ENCODE results near the gene MAPK11.

The MAPK11 gene

GRCh38 chr22:50280022-50280707, 10.0 kb upstream of the MAPK11 start:
- no peak for ATAC-seq
- TF ChIP-seq BACH2 (CRISPR knock-in tag; IDR thresholded peaks at IDR 0.05; ENCODE audit: borderline replicate concordance) (no peak), SNAI2 (CRISPR knock-in tag; IDR thresholded peaks at IDR 0.05) (no peak), ZNF8 (CRISPR knock-in tag; IDR thresholded peaks at IDR 0.05) (no peak), ISL1 (CRISPR knock-in tag; IDR thresholded peaks at IDR 0.05) (no peak)

- ATAC-seq: no peak
- TF ChIP-seq POU6F1 (CRISPR knock-in tag; IDR thresholded peaks at IDR 0.05; ENCODE audit: borderline replicate concordance, low read depth): no peak
- no peak for TF ChIP-seq BACH2 (CRISPR knock-in tag; IDR thresholded peaks at IDR 0.05; ENCODE audit: borderline replicate concordance)
- TF ChIP-seq ZNF565 (CRISPR knock-in tag; conservative IDR thresholded peaks at IDR 0.05; ENCODE audit: low read depth): no peak
- TF ChIP-seq GLIS3 (CRISPR knock-in tag; IDR thresholded peaks at IDR 0.05): no peak
- TF ChIP-seq, protein P1, sequence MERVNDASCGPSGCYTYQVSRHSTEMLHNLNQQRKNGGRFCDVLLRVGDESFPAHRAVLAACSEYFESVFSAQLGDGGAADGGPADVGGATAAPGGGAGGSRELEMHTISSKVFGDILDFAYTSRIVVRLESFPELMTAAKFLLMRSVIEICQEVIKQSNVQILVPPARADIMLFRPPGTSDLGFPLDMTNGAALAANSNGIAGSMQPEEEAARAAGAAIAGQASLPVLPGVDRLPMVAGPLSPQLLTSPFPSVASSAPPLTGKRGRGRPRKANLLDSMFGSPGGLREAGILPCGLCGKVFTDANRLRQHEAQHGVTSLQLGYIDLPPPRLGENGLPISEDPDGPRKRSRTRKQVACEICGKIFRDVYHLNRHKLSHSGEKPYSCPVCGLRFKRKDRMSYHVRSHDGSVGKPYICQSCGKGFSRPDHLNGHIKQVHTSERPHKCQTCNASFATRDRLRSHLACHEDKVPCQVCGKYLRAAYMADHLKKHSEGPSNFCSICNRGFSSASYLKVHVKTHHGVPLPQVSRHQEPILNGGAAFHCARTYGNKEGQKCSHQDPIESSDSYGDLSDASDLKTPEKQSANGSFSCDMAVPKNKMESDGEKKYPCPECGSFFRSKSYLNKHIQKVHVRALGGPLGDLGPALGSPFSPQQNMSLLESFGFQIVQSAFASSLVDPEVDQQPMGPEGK (CRISPR knock-in tag; IDR thresholded peaks at IDR 0.05; ENCODE audit: borderline replicate concordance): no peak
- TF ChIP-seq PPARA (CRISPR knock-in tag; IDR thresholded peaks at IDR 0.05; ENCODE audit: borderline replicate concordance): no peak
- TF ChIP-seq ZFP30 (CRISPR knock-in tag; IDR thresholded peaks at IDR 0.05): no peak
- TF ChIP-seq TCF4 (CRISPR knock-in tag; IDR thresholded peaks at IDR 0.05; ENCODE audit: borderline replicate concordance): no peak
- TF ChIP-seq ESRRG (CRISPR knock-in tag; IDR thresholded peaks at IDR 0.05): no peak
- TF ChIP-seq ZFP3 (CRISPR knock-in tag; IDR thresholded peaks at IDR 0.05): no peak
- TF ChIP-seq CSRNP3 (CRISPR knock-in tag; IDR thresholded peaks at IDR 0.05): no peak
- TF ChIP-seq RARB (CRISPR knock-in tag; IDR thresholded peaks at IDR 0.05): no peak
- no peak for TF ChIP-seq SNAI2 (CRISPR knock-in tag; IDR thresholded peaks at IDR 0.05)
- TF ChIP-seq ZNF8 (CRISPR knock-in tag; IDR thresholded peaks at IDR 0.05): no peak
- no peak for TF ChIP-seq CSDC2 (CRISPR knock-in tag; IDR thresholded peaks at IDR 0.05)
- TF ChIP-seq, protein P2, sequence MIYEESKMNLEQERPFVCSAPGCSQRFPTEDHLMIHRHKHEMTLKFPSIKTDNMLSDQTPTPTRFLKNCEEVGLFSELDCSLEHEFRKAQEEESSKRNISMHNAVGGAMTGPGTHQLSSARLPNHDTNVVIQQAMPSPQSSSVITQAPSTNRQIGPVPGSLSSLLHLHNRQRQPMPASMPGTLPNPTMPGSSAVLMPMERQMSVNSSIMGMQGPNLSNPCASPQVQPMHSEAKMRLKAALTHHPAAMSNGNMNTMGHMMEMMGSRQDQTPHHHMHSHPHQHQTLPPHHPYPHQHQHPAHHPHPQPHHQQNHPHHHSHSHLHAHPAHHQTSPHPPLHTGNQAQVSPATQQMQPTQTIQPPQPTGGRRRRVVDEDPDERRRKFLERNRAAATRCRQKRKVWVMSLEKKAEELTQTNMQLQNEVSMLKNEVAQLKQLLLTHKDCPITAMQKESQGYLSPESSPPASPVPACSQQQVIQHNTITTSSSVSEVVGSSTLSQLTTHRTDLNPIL (CRISPR knock-in tag; IDR thresholded peaks at IDR 0.05; ENCODE audit: low read depth): no peak
- no peak for TF ChIP-seq ARNTL (CRISPR knock-in tag; IDR thresholded peaks at IDR 0.05; ENCODE audit: borderline replicate concordance, low read depth)
- TF ChIP-seq TOX (CRISPR knock-in tag; IDR thresholded peaks at IDR 0.05; ENCODE audit: borderline replicate concordance): no peak
- no peak for TF ChIP-seq ZNF70 (CRISPR knock-in tag; IDR thresholded peaks at IDR 0.05)
- no peak for TF ChIP-seq OSR1 (CRISPR knock-in tag; IDR thresholded peaks at IDR 0.05)
These were observed 8.9 kb upstream of the MAPK11 start for GRCh38 chr22:50278956-50279619.

- ATAC-seq: no peak
- TF ChIP-seq ZC3H10 (CRISPR knock-in tag; IDR thresholded peaks at IDR 0.05): no peak
- TF ChIP-seq SNAI2 (CRISPR knock-in tag; IDR thresholded peaks at IDR 0.05): no peak
- no peak for TF ChIP-seq PPARA (CRISPR knock-in tag; IDR thresholded peaks at IDR 0.05; ENCODE audit: borderline replicate concordance)
- TF ChIP-seq, protein P2 (CRISPR knock-in tag; IDR thresholded peaks at IDR 0.05; ENCODE audit: low read depth): no peak
- no peak for TF ChIP-seq TOX (CRISPR knock-in tag; IDR thresholded peaks at IDR 0.05; ENCODE audit: borderline replicate concordance)
- TF ChIP-seq CSRNP3 (CRISPR knock-in tag; IDR thresholded peaks at IDR 0.05): no peak
- TF ChIP-seq BACH2 (CRISPR knock-in tag; IDR thresholded peaks at IDR 0.05; ENCODE audit: borderline replicate concordance): no peak
- TF ChIP-seq ZNF70 (CRISPR knock-in tag; IDR thresholded peaks at IDR 0.05): no peak
- TF ChIP-seq POU6F1 (CRISPR knock-in tag; IDR thresholded peaks at IDR 0.05; ENCODE audit: borderline replicate concordance, low read depth): no peak
- no peak for TF ChIP-seq RARB (CRISPR knock-in tag; IDR thresholded peaks at IDR 0.05)
These were observed 8.3 kb upstream of the MAPK11 start for GRCh38 chr22:50278461-50278860.

All from SK-N-SH treated with all-trans-retinoic acid at 6 μM for 48 hours (cell line).